Mesendoderm (in vitro differentiated cells): ENCODE results near the gene PPP2R5C.

Experiments
- DNase-seq: peaks from one replicate; pipeline ENCODE4 v3.0.0; 2013
- H2AK5ac ChIP-seq: 2 replicates; pipeline ENCODE4 v1.6.1; 2013; ENCODE audit warnings: low read length, inconsistent platforms
- H2BK120ac ChIP-seq: 2 replicates; pipeline ENCODE4 v1.6.1; 2013; ENCODE audit warnings: low read depth, mild to moderate bottlenecking, low read length, moderate library complexity, mixed read lengths
- H2BK15ac ChIP-seq: replicated peaks from 2 replicates; pipeline ENCODE4 v1.6.1; 2013; ENCODE audit warnings: low read depth, mild to moderate bottlenecking, moderate library complexity
- H2BK5ac ChIP-seq: 2 replicates; pipeline ENCODE4 v1.6.1; 2013; ENCODE audit warnings: low read length, inconsistent platforms
- H3K18ac ChIP-seq: 2 replicates; pipeline ENCODE4 v1.6.1; 2013; ENCODE audit warnings: mild to moderate bottlenecking, low read length, mixed read lengths
- H3K23ac ChIP-seq: one replicate; pipeline ENCODE4 v1.6.1; 2013; ENCODE audit warnings: low read length
- H3K27ac ChIP-seq: 2 replicates; pipeline ENCODE4 v1.5.1; 2013; ENCODE audit warnings: low read depth, mild to moderate bottlenecking, inconsistent platforms, low read length, moderate library complexity
- H3K27me3 ChIP-seq: 2 replicates; pipeline ENCODE4 v1.6.1; 2013; ENCODE audit warnings: low read length, control low read depth, mild to moderate bottlenecking, inconsistent platforms; ENCODE audit not compliant: insufficient read depth, poor library complexity
- H3K36me3 ChIP-seq: 2 replicates; pipeline ENCODE4 v1.6.1; 2013; ENCODE audit warnings: low read length, inconsistent platforms; ENCODE audit not compliant: control insufficient read depth, insufficient read depth
- H3K4ac ChIP-seq: one replicate; pipeline ENCODE4 v1.6.1; 2013; ENCODE audit warnings: low read depth, mild to moderate bottlenecking, low read length, moderate library complexity
- H3K4me1 ChIP-seq: 2 replicates; pipeline ENCODE4 v1.6.1; 2013; ENCODE audit warnings: low read depth, low read length, inconsistent platforms; ENCODE audit not compliant: control insufficient read depth
- H3K4me2 ChIP-seq: 2 replicates; pipeline ENCODE4 v1.6.1; 2013; ENCODE audit warnings: low read length
- H3K4me3 ChIP-seq: 2 replicates; pipeline ENCODE4 v1.5.1; 2013; ENCODE audit warnings: mild to moderate bottlenecking, low read length
- H3K56ac ChIP-seq: one replicate; pipeline ENCODE4 v1.6.1; 2013; ENCODE audit warnings: low read length
- H3K79me1 ChIP-seq: 2 replicates; pipeline ENCODE4 v1.6.1; 2013; ENCODE audit warnings: low read length, inconsistent platforms
- H3K79me2 ChIP-seq: 2 replicates; pipeline ENCODE4 v1.6.1; 2013; ENCODE audit warnings: mild to moderate bottlenecking, low read length; ENCODE audit not compliant: control insufficient read depth, insufficient read depth
- H3K9ac ChIP-seq: 2 replicates; pipeline ENCODE4 v1.6.1; 2013; ENCODE audit warnings: low read length, inconsistent platforms
- H4K5ac ChIP-seq: one replicate; pipeline ENCODE4 v1.6.1; 2013; ENCODE audit warnings: low read length
- H4K8ac ChIP-seq: one replicate; pipeline ENCODE4 v1.6.1; 2013; ENCODE audit warnings: low read depth, mild to moderate bottlenecking, control low read depth, low read length, moderate library complexity
- WGBS: extraction: QIAGEN DNeasy Blood & Tissue Kit; methylation state at CpG from one replicate; pipeline ENCODE4 v1.1.7; 2013; ENCODE audit warnings: low lambda C conversion rate, missing lambda C conversion rate; ENCODE audit not compliant: insufficient coverage; ENCODE audit errors: extremely low coverage; 5-methylcytosine and 5-hydroxymethylcytosine counted together

PPP2R5C gene

GRCh38 chr14:101889366-101889765 lies 127.9 kb downstream of the PPP2R5C start:
- Histone ChIP-seq H3K79me1 (no peaks in the 10 kb centered on the region), H3K18ac (no peak overlapping the region), H2BK15ac (no peak overlapping the region), H2AK5ac (no peak overlapping the region), H4K5ac (no peak overlapping the region), H3K56ac (no peak overlapping the region), H3K23ac (no peak overlapping the region), H3K27me3 (no peaks in the 10 kb centered on the region), H3K79me2 (no peaks in the 10 kb centered on the region), H3K36me3 (peaks cover 4% of the 10 kb centered on the region), H2BK5ac (no peak overlapping the region), H3K27ac (no peak overlapping the region), H2BK120ac (no peak overlapping the region), H4K8ac (no peak overlapping the region), H3K4me3 (no peak overlapping the region), H3K4me1 (no peaks in the 10 kb centered on the region), H3K4ac (no peak overlapping the region), H3K4me2 (no peak overlapping the region), H3K9ac (no peak overlapping the region)
- no peak for DNase-seq
- no CpG with 5 or more reads among the region's 10 CpGs for WGBS

GRCh38 chr14:101889898-101890297 lies 128.4 kb downstream of the PPP2R5C start:
- Histone ChIP-seq H3K9ac (no peak overlapping the region), H3K4me2 (no peak overlapping the region), H3K4me1 (no peaks in the 10 kb centered on the region), H2BK15ac (no peak overlapping the region), H3K23ac (no peak overlapping the region), H3K4ac (no peak overlapping the region), H2BK120ac (no peak overlapping the region), H3K79me1 (no peaks in the 10 kb centered on the region), H3K18ac (no peak overlapping the region), H3K4me3 (no peak overlapping the region), H3K56ac (no peak overlapping the region), H3K27ac (no peak overlapping the region), H3K27me3 (no peaks in the 10 kb centered on the region), H3K36me3 (peaks cover 4% of the 10 kb centered on the region), H2AK5ac (no peak overlapping the region), H2BK5ac (no peak overlapping the region), H4K8ac (no peak overlapping the region), H4K5ac (no peak overlapping the region), H3K79me2 (no peaks in the 10 kb centered on the region)
- no CpG with 5 or more reads among the region's 7 CpGs for WGBS
- peak; percentile 18 for DNase-seq

- H2BK120ac ChIP-seq, result no peak overlapping the region
- no peak overlapping the region for H2BK15ac ChIP-seq
- no peak for DNase-seq
- no peaks in the 10 kb centered on the region for H3K79me1 ChIP-seq
- no peaks in the 10 kb centered on the region for H3K27me3 ChIP-seq
- H3K4me3 ChIP-seq, result no peak overlapping the region
- H3K4ac ChIP-seq, result no peak overlapping the region
- no peak overlapping the region for H4K8ac ChIP-seq
- no peaks in the 10 kb centered on the region for H3K79me2 ChIP-seq
- no CpG with 5 or more reads among the region's 20 CpGs for WGBS
- no peak overlapping the region for H3K18ac ChIP-seq
- no peak overlapping the region for H2BK5ac ChIP-seq
- H2AK5ac ChIP-seq, result no peak overlapping the region
- no peak overlapping the region for H4K5ac ChIP-seq
- H3K4me2 ChIP-seq, result no peak overlapping the region
- peaks cover 4% of the 10 kb centered on the region for H3K36me3 ChIP-seq
- H3K23ac ChIP-seq, result no peak overlapping the region
- no peak overlapping the region for H3K27ac ChIP-seq
- no peak overlapping the region for H3K56ac ChIP-seq
- no peak overlapping the region for H3K9ac ChIP-seq
- no peaks in the 10 kb centered on the region for H3K4me1 ChIP-seq
These were observed 130.0 kb downstream of the PPP2R5C start for GRCh38 chr14:101891471-101891870.

GRCh38 chr14:101893759-101894158 lies 132.2 kb downstream of the PPP2R5C start:
- Histone ChIP-seq H2BK15ac (no peak overlapping the region), H3K4me1 (no peaks in the 10 kb centered on the region), H3K56ac (no peak overlapping the region), H3K4me2 (no peak overlapping the region), H3K79me1 (no peaks in the 10 kb centered on the region), H3K27ac (no peak overlapping the region), H3K4ac (no peak overlapping the region), H4K8ac (no peak overlapping the region), H2BK5ac (no peak overlapping the region), H3K36me3 (peaks cover 4% of the 10 kb centered on the region), H3K9ac (no peak overlapping the region), H4K5ac (no peak overlapping the region), H3K18ac (no peak overlapping the region), H2AK5ac (no peak overlapping the region), H3K27me3 (no peaks in the 10 kb centered on the region), H3K79me2 (no peaks in the 10 kb centered on the region), H3K4me3 (no peak overlapping the region), H2BK120ac (no peak overlapping the region), H3K23ac (no peak overlapping the region)
- no peak for DNase-seq
- WGBS, result no CpG with 5 or more reads among the region's 3 CpGs

GRCh38 chr14:101894365-101895081 lies 133.0 kb downstream of the PPP2R5C start:
- Histone ChIP-seq H3K23ac (no peak overlapping the region), H3K27me3 (no peaks in the 10 kb centered on the region), H3K4ac (no peak overlapping the region), H3K79me2 (no peaks in the 10 kb centered on the region), H4K8ac (no peak overlapping the region), H3K79me1 (no peaks in the 10 kb centered on the region), H2BK15ac (no peak overlapping the region), H2BK5ac (no peak overlapping the region), H3K56ac (no peak overlapping the region), H3K36me3 (peaks cover 4% of the 10 kb centered on the region), H4K5ac (no peak overlapping the region), H3K4me1 (no peaks in the 10 kb centered on the region), H2AK5ac (no peak overlapping the region), H3K4me3 (no peak overlapping the region), H2BK120ac (no peak overlapping the region), H3K4me2 (no peak overlapping the region), H3K9ac (no peak overlapping the region), H3K18ac (no peak overlapping the region), H3K27ac (no peak overlapping the region)
- no CpG with 5 or more reads among the region's 12 CpGs for WGBS
- no peak for DNase-seq

DNA sequence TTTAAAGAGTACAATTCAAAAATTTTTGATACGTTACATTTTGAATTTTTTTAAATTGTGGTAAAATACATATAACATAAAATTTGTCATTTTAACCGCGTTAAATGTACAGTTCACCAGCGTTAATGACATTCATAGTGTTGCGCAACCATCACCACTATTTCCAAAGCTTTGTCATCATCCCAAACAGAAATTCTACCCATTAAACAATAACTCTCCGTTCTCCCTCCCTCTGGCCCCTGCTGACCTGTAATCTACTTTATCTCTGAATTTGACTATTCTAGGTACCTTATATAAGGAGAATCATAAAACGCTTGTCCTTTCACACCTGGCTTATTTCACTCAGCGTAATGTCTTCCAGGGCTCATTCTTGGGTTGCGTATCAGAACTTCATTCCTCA lies 133.7 kb downstream of the PPP2R5C start:
- no peaks in the 10 kb centered on the region for H3K4me1 ChIP-seq
- H3K36me3 ChIP-seq, result peaks cover 4% of the 10 kb centered on the region
- H3K27me3 ChIP-seq, result no peaks in the 10 kb centered on the region
- no peak for DNase-seq
- H3K56ac ChIP-seq, result no peak overlapping the region
- no peak overlapping the region for H3K4ac ChIP-seq
- no peak overlapping the region for H3K4me3 ChIP-seq
- H3K18ac ChIP-seq, result no peak overlapping the region
- H3K79me1 ChIP-seq, result no peaks in the 10 kb centered on the region
- no peak overlapping the region for H3K4me2 ChIP-seq
- WGBS, result no CpG with 5 or more reads among the region's 9 CpGs
- H4K5ac ChIP-seq, result no peak overlapping the region
- no peak overlapping the region for H3K9ac ChIP-seq
- no peak overlapping the region for H2BK5ac ChIP-seq
- H2AK5ac ChIP-seq, result no peak overlapping the region
- no peak overlapping the region for H4K8ac ChIP-seq
- H2BK120ac ChIP-seq, result no peak overlapping the region
- no peak overlapping the region for H3K27ac ChIP-seq
- no peaks in the 10 kb centered on the region for H3K79me2 ChIP-seq
- no peak overlapping the region for H3K23ac ChIP-seq
- no peak overlapping the region for H2BK15ac ChIP-seq
